NCI-H2029 (cell line): ENCODE measurements around the gene RASGRP2.

Source experiments
- DNase-seq: peaks from one replicate; lab custom pipeline; 2025; lab: John Stamatoyannopoulos, UW

The RASGRP2 gene

GRCh38 chr11:64739871-64740270 lies 4.1 kb downstream of the RASGRP2 start:
- no peak for DNase-seq

- no peak for DNase-seq
Measured at GRCh38 chr11:64736654-64737053, 7.3 kb downstream of the RASGRP2 start.

- DNase-seq: no peak
Measured at GRCh38 chr11:64735725-64736259, 8.2 kb downstream of the RASGRP2 start.

DNA sequence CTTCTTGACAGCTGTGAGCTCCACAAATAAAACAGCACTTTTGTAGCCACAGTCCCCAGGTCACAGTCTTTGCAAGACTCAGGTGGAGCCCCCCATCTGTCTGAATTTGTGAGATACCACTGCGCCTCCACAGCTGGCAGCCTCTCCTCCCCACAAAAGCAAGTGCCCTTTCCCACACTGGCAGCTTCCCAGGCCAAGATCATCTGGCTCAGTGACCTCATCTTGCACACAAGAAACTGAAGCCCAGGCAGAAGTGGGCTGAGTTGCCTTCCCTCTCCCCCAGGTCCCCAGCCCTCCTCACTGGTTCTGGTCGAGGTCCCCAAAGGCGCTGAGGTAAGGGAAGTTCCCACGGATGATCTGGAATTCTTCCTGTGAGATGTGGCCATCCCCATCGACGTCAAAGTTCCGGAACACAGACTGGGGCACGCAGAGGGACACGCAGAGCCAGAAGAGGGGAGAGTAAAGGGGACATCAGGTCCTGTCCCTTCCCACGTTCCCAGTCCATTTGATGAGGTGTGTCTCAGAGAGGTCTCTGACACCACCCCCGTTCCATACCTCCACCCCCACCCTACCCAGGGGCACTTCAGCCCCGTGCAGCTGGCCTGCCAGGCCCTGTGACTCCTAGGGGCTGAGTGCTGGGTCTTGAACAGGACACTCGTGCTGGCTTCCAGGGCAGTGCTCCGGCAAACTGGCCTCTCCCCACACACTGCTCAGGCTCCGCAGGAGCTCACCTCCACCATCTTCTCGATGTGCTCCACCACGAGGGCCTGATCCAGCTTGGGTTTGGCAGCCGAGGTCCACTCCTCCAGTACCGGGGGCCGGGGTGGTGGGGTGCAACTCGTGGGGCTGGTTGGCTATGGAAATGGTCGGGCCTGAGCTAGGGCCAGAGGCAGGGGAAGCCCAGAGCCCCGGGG lies 8.9 kb downstream of the RASGRP2 start:
- DNase-seq: no peak

DNA sequence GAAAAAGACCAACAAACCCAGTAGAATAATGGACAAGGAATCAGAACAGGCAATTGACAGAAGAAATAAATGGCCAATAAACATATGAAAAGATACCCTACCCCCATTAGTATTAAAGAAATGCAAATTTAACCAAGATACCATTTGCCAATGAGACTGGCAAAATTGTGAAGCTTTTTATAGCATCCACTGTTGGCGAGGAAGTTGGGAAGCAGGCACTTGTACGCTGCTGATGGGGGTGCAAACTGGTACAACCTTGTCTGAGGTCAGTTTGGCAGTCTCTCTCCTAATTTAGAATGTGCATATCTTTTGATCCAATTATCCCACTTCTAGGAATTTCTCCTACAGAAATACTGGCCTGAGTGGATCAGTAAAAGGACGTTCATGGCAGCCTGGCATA lies 12.3 kb downstream of the RASGRP2 start:
- no peak for DNase-seq

DNA sequence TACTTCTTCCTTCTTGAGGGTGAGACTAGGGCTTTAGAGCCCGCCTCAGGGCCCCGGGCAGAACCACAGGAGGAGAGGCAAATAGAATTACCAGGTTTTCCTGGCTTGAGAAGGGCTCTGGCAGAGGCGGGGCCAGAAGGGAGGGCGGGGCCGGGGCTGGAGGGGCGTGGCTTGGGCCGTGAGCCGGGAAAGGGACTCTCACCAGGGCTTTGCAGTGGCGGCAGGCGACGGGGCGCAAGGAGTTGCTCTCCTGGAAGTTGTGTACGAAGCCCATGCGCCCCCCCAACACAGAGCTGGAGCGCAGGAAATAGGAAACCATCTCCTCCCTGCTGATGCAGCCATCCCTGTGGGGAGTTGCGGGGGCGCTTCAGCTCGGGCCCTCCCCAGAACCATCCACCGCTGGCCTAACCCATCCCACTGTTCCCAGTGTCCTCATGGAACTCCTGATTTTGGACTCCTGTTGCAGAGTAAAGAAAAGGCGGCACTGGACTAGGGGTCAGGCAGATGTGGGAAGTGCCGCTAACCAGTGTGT lies 14.0 kb downstream of the RASGRP2 start:
- DNase-seq: no peak

DNA sequence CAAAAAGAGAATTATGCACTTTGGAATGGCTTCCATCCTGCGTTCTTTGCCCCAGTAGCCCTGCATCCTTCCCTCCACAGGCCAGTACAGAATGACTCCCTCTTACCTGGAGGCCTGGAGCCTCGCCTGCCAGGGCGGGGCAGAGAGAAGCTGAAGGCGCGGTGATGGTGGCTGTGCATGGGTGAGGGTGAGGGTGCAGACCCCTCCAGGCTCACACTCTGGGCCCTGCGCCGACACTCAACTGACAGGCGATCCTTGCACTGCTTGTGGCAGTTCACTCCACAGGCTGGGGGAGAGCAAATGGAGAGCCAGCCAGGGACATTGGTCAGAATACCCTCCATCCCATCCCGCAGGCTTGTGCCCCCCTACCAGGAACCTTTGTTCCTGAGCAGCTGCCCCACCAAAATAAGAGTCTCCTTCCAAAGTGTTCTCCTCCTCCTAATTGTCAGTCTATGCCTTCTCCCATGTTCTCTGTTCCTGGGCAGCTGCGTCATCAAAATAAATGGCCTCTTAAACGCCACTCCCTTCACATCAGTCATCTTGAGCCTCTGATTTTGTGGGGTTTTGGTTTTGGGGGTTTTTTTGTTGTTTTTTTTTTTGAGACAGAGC lies 15.1 kb downstream of the RASGRP2 start:
- no peak for DNase-seq

- DNase-seq: no peak
Measured at GRCh38 chr11:64726867-64727530, 16.9 kb downstream of the RASGRP2 start.

DNA sequence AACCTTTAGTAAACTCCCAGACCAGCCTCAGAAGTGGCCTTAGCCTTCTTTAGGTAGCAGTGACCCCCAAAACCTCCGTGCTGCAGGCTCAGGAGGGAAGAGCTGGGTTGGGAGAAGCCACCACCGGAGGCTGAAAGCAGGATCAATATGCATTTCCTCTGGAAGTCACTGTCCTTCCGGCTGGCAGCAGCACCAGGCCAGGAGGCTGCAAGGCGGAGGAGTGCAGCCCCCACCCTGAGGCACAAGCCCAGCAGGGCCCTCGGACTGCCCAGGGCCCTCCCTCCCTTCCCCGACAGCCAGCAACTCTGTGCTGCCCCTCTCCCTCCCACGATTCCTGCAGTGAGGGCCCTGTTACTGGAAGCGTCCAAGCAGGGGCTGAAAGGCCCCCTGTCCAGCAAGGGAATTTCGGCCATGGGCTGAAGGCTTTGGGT lies 17.7 kb downstream of the RASGRP2 start:
- DNase-seq: no peak

DNA sequence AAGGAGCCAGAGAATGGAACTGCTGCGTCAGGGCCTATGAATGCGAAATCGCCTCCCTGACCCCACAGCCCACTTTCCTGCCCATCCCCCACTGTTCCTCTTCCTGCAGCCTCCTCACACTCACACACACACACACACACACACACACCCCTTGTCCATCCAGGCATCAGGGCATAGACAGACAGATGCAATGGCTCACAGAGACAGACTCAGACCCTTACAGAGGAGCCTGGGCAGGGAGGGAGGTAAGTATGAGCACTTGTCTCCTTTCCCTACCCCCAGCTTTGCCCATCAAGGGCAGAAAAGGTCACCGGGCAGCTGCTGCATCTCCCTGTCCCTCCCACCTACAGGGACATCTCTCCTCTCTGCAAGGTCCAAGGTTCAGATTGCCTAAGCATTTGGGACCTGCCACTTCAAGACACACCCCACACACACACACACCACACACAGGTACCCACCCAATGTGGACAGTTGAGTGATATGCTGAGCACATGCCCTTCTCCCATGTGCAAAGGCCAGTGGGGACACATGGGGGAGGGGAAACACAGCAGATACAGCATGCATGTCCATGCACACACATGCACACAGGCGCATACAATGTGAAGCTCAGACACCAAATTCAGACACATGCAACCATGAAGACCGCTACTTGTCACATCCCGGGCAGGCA lies 18.9 kb downstream of the RASGRP2 start:
- DNase-seq: no peak

DNA sequence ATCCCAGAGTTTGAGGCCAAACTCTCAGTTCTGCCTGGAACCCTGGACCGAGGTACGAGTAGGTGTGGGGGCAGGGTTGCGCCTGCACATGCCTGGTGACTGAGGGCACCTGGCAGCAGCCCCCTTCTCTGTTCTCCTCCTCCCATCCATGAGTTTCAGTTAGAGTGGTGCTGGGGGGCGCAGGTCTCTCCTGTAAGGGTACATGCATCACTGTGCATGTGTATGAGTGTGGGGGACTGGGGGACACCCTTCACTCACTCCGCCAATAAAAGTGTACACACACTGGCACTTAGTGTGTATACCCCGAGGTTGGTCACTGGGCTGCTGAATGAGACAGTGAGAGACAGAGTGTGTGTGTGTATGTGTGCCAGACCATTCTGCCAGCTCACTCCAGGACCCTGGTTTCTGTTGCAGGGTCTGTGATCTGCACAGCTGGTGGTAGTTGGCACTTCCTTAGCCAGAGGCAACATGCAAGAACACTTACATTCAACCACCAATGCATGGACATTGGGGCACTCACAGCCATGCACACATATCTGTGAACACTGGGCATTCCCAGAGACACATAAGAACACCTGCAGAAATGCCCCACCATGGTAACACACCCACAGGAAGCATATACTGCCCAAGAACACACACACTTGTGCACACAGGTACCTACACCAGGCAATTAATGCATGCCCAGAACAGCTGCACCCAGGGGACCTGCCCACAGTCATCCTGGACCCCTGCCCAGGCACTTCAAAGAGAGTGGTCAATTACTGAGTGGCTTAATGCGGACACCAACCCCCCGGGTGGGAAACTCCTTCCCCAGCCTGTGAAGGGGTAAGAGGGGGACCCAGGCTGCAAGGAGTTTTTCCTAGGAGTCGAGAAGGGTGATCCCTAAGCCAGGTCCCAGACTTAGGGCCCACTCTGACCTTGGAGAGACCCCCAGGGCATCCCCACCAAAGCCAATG lies 19.8 kb downstream of the RASGRP2 start:
- DNase-seq: no peak

GRCh38 chr11:64723117-64723906 lies 20.6 kb downstream of the RASGRP2 start, which contains the start of gene NRXN2:
NRXN2 (minus strand) TSS chr11:64723197; CDS start chr11:64713699, 9,498 bp downstream.
- DNase-seq: peak; percentile 60

DNA sequence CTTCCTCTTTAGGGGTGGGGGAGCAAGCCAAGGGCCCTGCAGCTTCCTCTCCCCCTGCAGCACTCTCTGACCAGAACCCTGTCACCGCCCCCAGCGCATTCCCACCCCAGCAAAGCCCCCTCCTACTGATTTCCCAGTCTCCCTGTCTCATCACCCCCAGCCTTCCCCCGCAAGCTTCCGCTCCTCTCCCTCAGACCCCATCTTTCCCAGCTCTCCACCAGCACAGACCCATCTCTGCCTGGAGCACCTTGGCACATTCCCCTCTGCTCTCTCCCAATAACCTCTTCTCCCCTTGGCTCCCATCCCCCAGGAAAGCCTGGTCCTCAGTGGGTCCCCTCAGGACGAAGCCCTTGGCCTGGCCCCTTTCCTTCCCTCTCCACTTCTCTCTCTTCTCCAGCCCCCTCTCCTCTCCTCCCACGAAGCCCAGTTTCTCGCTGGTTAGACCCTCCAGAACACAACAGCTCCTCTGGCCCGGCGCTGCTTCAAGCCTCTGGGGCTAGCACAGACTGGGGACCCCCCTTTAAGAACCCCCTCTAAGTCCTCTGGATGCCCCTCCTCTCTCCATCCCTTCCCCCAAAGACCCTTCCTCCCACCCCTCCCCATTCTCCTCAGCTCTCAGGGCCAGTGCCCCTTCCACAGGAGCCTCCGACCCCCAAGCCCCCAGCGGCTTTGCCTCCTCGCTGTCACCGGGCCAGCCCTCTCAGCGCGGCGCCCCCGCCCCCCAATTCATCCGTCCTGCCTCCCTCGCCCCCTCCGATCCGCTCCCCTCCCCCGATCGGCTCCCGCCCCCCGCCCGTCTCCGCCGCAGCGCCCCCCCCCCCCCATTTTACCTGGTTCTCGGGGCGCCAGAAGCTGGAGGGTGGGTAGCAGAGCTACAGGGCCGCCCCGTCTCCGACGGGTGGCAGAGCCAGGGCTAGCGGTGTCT lies 21.5 kb downstream of the RASGRP2 start:
- no peak for DNase-seq

- DNase-seq: no peak
Measured at GRCh38 chr11:64721359-64721699, 22.6 kb downstream of the RASGRP2 start.

DNA sequence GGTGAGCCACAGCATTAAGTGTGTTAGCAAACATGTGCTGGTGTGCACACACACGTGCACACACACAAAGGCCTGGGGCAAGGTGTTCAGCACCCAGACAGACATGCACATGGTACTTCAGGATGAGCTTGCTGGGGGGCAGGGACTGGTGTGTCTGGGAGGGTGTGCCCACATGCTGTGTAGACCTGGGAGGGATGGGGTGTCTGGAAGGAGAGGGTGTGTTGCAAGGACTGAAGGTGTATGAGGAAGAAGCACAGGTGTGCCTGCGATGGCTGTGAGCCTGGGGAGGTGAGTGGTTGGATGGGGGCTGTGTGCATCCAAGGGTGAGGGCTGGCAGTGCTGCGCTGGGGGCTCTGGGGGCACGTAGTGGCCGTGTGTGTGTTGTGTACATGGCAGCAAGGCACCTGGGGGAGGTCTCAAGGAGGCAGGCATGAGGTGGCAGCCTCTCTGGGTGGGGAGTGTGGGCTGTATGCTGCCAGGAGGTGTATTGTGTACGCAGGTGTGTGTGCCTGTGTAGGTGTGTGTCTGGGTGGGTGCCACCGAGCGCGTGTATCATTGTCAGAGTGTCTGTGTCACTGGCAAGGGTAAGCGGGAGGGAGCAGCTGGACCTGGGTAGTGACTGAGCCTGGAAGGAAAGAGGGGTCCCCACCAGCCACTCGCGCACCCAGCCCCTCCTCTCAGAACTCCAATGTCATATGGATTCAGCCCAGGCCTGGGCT lies 23.1 kb downstream of the RASGRP2 start:
- DNase-seq: no peak

GRCh38 chr11:64720167-64720566 lies 23.8 kb downstream of the RASGRP2 start:
- no peak for DNase-seq

- no peak for DNase-seq
Measured at GRCh38 chr11:64719406-64719805, 24.5 kb downstream of the RASGRP2 start.

- DNase-seq: no peak
Measured at GRCh38 chr11:64718780-64719124, 25.2 kb downstream of the RASGRP2 start.
